ENCODE data around the gene HAAO. TPM values are rescaled to one million over a fixed set of nuclear protein-coding genes. Genes with fewer than 3 reads are reported as not detected.

The HAAO gene
- total RNA-seq, 1 donor from 2014 or later, result 1.1 TPM

GRCh38 chr2:42783511-42783910, 8.9 kb downstream of the HAAO start:
- DNase-seq (ENCODE audit: low read depth) (no peak), FAIRE-seq (no peak)
- Mint-ChIP-seq H3K4me1 (ENCODE audit: low read depth, unreplicated experiment) (no peaks in the 10 kb centered on the region), H3K27me3 (ENCODE audit: low read depth, unreplicated experiment) (peaks cover 7% of the 10 kb centered on the region), H3K27ac (ENCODE audit: unreplicated experiment) (no peak overlapping the region), H3K36me3 (ENCODE audit: low read depth, unreplicated experiment) (peaks cover 3% of the 10 kb centered on the region), H3K9me3 (ENCODE audit: unreplicated experiment) (peaks cover 4% of the 10 kb centered on the region), H3K4me3 (ENCODE audit: unreplicated experiment) (no peak overlapping the region)
- Histone ChIP-seq H3K4me3 (ENCODE audit: insufficient read depth, low read depth, low read length) (no peak overlapping the region), H3K9me3 (ENCODE audit: insufficient read depth, low read depth, low read length) (no peaks in the 10 kb centered on the region), H3K79me2 (ENCODE audit: insufficient read depth, low read length) (no peaks in the 10 kb centered on the region), H3K36me3 (ENCODE audit: insufficient read depth, low read length) (no peaks in the 10 kb centered on the region), H3K4me2 (ENCODE audit: low read length) (no peak overlapping the region), H4K20me1 (ENCODE audit: insufficient read depth, low read length) (no peaks in the 10 kb centered on the region), H3K9ac (ENCODE audit: low read length) (no peak overlapping the region), H3K27ac (ENCODE audit: low read depth, low read length) (no peak overlapping the region), H3K27me3 (ENCODE audit: insufficient read depth, low read length) (no peaks in the 10 kb centered on the region), H2AFZ (ENCODE audit: low read depth, low read length) (no peak overlapping the region), H3K4me1 (ENCODE audit: insufficient read depth, low read length) (no peaks in the 10 kb centered on the region)
- no peak for TF ChIP-seq EZH2 (IDR thresholded peaks at IDR 0.05; ENCODE audit: insufficient read depth, low read length)

GRCh38 chr2:42781181-42781580, 11.2 kb downstream of the HAAO start:
- TF ChIP-seq CTCF (IDR thresholded peaks at IDR 0.05; ENCODE audit: insufficient read depth, low read depth, low read length) (no peak), EZH2 (IDR thresholded peaks at IDR 0.05; ENCODE audit: insufficient read depth, low read length) (no peak)
- Histone ChIP-seq H3K9me3 (ENCODE audit: insufficient read depth, low read depth, low read length) (no peaks in the 10 kb centered on the region), H3K4me2 (ENCODE audit: low read length) (no peak overlapping the region), H3K27ac (ENCODE audit: low read depth, low read length) (no peak overlapping the region), H3K27me3 (ENCODE audit: insufficient read depth, low read length) (no peaks in the 10 kb centered on the region), H3K9ac (ENCODE audit: low read length) (no peak overlapping the region), H3K4me1 (ENCODE audit: insufficient read depth, low read length) (no peaks in the 10 kb centered on the region), H3K79me2 (ENCODE audit: insufficient read depth, low read length) (no peaks in the 10 kb centered on the region), H3K4me3 (ENCODE audit: insufficient read depth, low read depth, low read length) (no peak overlapping the region), H2AFZ (ENCODE audit: low read depth, low read length) (no peak overlapping the region), H4K20me1 (ENCODE audit: insufficient read depth, low read length) (no peaks in the 10 kb centered on the region), H3K36me3 (ENCODE audit: insufficient read depth, low read length) (no peaks in the 10 kb centered on the region)
- H3K27ac Mint-ChIP-seq (ENCODE audit: unreplicated experiment), result no peak overlapping the region
- H3K4me1 Mint-ChIP-seq (ENCODE audit: low read depth, unreplicated experiment), result no peaks in the 10 kb centered on the region
- H3K9me3 Mint-ChIP-seq (ENCODE audit: unreplicated experiment), result peaks cover 6% of the 10 kb centered on the region
- peaks cover 3% of the 10 kb centered on the region for H3K36me3 Mint-ChIP-seq (ENCODE audit: low read depth, unreplicated experiment)
- no peak for DNase-seq (ENCODE audit: low read depth)
- no peak for FAIRE-seq
- peaks cover 1% of the 10 kb centered on the region for H3K27me3 Mint-ChIP-seq (ENCODE audit: low read depth, unreplicated experiment)
- H3K4me3 Mint-ChIP-seq (ENCODE audit: unreplicated experiment), result no peak overlapping the region

GRCh38 chr2:42777883-42778805, 14.2 kb downstream of the HAAO start:
- Histone ChIP-seq H3K4me3 (ENCODE audit: insufficient read depth, low read depth, low read length) (no peak overlapping the region), H3K79me2 (ENCODE audit: insufficient read depth, low read length) (no peaks in the 10 kb centered on the region), H3K36me3 (ENCODE audit: insufficient read depth, low read length) (no peaks in the 10 kb centered on the region), H3K27me3 (ENCODE audit: insufficient read depth, low read length) (no peaks in the 10 kb centered on the region), H4K20me1 (ENCODE audit: insufficient read depth, low read length) (no peaks in the 10 kb centered on the region), H3K9me3 (ENCODE audit: insufficient read depth, low read depth, low read length) (no peaks in the 10 kb centered on the region), H3K9ac (ENCODE audit: low read length) (no peak overlapping the region), H2AFZ (ENCODE audit: low read depth, low read length) (no peak overlapping the region), H3K27ac (ENCODE audit: low read depth, low read length) (no peak overlapping the region), H3K4me2 (ENCODE audit: low read length) (no peak overlapping the region), H3K4me1 (ENCODE audit: insufficient read depth, low read length) (no peaks in the 10 kb centered on the region)
- no peak for TF ChIP-seq CTCF (IDR thresholded peaks at IDR 0.05; ENCODE audit: insufficient read depth, low read depth, low read length)
- no peak for TF ChIP-seq EZH2 (IDR thresholded peaks at IDR 0.05; ENCODE audit: insufficient read depth, low read length)
- H3K4me3 Mint-ChIP-seq (ENCODE audit: unreplicated experiment), result no peak overlapping the region
- FAIRE-seq (no peak), DNase-seq (ENCODE audit: low read depth) (peak; percentile 6)
- peaks cover 6% of the 10 kb centered on the region for H3K9me3 Mint-ChIP-seq (ENCODE audit: unreplicated experiment)
- H3K4me1 Mint-ChIP-seq (ENCODE audit: low read depth, unreplicated experiment), result no peaks in the 10 kb centered on the region
- H3K27ac Mint-ChIP-seq (ENCODE audit: unreplicated experiment), result no peak overlapping the region
- H3K27me3 Mint-ChIP-seq (ENCODE audit: low read depth, unreplicated experiment), result peaks cover 2% of the 10 kb centered on the region
- H3K36me3 Mint-ChIP-seq (ENCODE audit: low read depth, unreplicated experiment), result peaks cover 3% of the 10 kb centered on the region
